Psoas muscle (tissue), 8 donors: ENCODE data around the gene SERPINB7. TPM values are rescaled to one million over a fixed set of nuclear protein-coding genes. Genes with fewer than 3 reads are reported as not detected.

Experiments used
- ATAC-seq, 4 donors: fragments of 200-7000 bp; cut with Tn5 transposase; one replicate each; pipeline ENCODE4 v1.9.1; 2020; ENCODE audit warnings: moderate library complexity in 3 of 4, mild to moderate bottlenecking in 2 of 4
- DNase-seq, 2 donors: peaks; one replicate each; pipeline ENCODE4 v3.0.0-alpha.2; 2020
- H3K27ac ChIP-seq: fragments of 200-600 bp; one replicate; pipeline ENCODE4 v1.8.0; 2022
- H3K27me3 ChIP-seq, 3 donors: fragments of 200-600 bp in 1 of 3; one replicate each; pipeline versions ENCODE4 v1.6.1 to v1.8.0; 2013 to 2022; ENCODE audit warnings: low read length in 2 of 3, mild to moderate bottlenecking in 2 of 3, moderate library complexity in 1 of 3; ENCODE audit not compliant: insufficient read depth in 3 of 3
- H3K36me3 ChIP-seq, 2 donors: fragments of 200-600 bp in 1 of 2; one replicate each; pipeline versions ENCODE4 v1.6.1 to v1.8.0; 2013 to 2022; ENCODE audit warnings: low read depth in 1 of 2, mild to moderate bottlenecking in 1 of 2, moderate library complexity in 1 of 2; ENCODE audit not compliant: insufficient read depth in 1 of 2
- H3K4me1 ChIP-seq: fragments of 200-600 bp; one replicate; pipeline ENCODE4 v1.8.0; 2022
- H3K4me3 ChIP-seq: fragments of 200-600 bp; one replicate; pipeline ENCODE4 v1.8.0; 2022; ENCODE audit warnings: mild to moderate bottlenecking
- H3K9me3 ChIP-seq: fragments of 200-600 bp; one replicate; pipeline ENCODE4 v1.8.0; 2022
- WGBS, 3 donors: extraction: QIAGEN DNeasy Blood & Tissue Kit; methylation state at CpG; one replicate each; pipeline versions ENCODE4 v1.1.6 to v1.1.7; 2013; 5-methylcytosine and 5-hydroxymethylcytosine counted together
- intact Hi-C, 2 donors: fragments of 100-400 bp; cut with DNase I; formaldehyde crosslinking; loops; one replicate each; pipeline versions ENCODE4 v1.11.0 to v1.14.2; 2022
- polyA plus RNA-seq, 3 donors: library from polyadenylated mRNA; stranded (reverse); fragments of 200-250 nt; gene quantifications; one replicate each; pipeline ENCODE4 v1.2.3, GENCODE V29; 2013
- total RNA-seq, 4 donors: library from RNA; stranded (reverse); fragmentation: NEBNext Ultra II Directional in 2 of 4; extraction: Animal tissue kit (Norgen Biotek cat#: 25700) in 2 of 4; gene quantifications; one replicate each; pipeline versions ENCODE4 v1.2.1 to v1.2.4, GENCODE V29; 2021 to 2023
- TF ChIP-seq, protein P1 (sequence below): fragments of 200-600 bp; IDR thresholded peaks from one replicate; pipeline ENCODE4 v1.8.0; 2022; ENCODE audit warnings: antibody characterized with exemption
- donor health status: healthy with polysubstance abuse.
- donor health status: DM: no; HTN: no; CAD: no; lungs with moderate emphysema.
- donor health status: Bipolar disorder and iron deficiency.
- donor health status: healthy.
- donor health status: DM: yes; HTN: yes; CAD: no.
- donor health status: DM: no; HTN: no; CAD: no.
- donor health status: DM: no; HTN: no; CAD: no.
- donor health status: DM: yes; HTN: yes; CAD: no.

The SERPINB7 gene
- total and polyA plus RNA-seq, 7 donors: not detected

DNA sequence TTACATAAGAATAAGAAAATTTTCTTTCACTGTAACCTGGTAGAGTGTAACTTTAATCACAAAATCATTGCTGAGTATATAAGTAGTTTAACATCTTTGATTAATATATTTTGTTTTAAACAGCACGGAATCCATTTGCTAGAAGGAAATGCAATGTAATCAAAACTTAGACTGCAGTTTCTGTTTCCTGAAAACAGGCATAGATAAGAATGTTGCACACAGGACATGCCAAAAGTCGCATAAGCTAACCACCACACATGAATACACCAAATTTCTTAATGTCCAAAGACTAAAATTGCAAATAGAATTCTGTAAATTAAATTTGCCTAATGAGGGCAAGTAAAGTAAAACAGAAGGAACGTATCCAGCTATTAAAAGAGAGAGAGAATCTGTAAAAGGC, 61.2 kb downstream of the SERPINB7 start:
- Histone ChIP-seq H3K36me3 (no peaks in the 10 kb centered on the region), H3K4me1 (no peaks in the 10 kb centered on the region), H3K4me3 (no peak overlapping the region), H3K27me3 (no peaks in the 10 kb centered on the region), H3K27ac (no peak overlapping the region), H3K9me3 (no peaks in the 10 kb centered on the region)
- intact Hi-C loops: no loop called here
- ATAC-seq: no peak
- WGBS, 3 donors: 62 to 66% (median 65%) methylated on average over 3 of the region's 3 CpGs
- no peak for DNase-seq
- TF ChIP-seq, protein P1, sequence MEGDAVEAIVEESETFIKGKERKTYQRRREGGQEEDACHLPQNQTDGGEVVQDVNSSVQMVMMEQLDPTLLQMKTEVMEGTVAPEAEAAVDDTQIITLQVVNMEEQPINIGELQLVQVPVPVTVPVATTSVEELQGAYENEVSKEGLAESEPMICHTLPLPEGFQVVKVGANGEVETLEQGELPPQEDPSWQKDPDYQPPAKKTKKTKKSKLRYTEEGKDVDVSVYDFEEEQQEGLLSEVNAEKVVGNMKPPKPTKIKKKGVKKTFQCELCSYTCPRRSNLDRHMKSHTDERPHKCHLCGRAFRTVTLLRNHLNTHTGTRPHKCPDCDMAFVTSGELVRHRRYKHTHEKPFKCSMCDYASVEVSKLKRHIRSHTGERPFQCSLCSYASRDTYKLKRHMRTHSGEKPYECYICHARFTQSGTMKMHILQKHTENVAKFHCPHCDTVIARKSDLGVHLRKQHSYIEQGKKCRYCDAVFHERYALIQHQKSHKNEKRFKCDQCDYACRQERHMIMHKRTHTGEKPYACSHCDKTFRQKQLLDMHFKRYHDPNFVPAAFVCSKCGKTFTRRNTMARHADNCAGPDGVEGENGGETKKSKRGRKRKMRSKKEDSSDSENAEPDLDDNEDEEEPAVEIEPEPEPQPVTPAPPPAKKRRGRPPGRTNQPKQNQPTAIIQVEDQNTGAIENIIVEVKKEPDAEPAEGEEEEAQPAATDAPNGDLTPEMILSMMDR: no peak

DNA sequence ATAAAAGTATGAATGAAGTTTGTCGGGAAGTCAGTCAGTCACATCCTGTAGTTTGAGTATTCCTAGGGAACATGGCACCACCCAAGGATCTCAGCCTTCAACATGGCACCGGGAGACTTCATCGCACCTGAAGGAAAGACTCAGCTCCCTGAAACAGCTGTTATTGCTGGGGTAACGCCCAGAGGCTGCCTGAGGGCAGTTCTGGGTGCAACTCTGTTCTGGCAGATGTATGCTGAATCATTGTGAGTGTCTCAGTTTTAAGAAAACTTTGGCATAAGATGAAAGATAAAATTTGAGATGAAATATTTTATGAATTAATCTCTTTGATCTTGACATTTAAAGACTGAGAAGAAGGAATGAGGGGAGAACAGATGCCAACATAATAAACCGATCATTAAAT, 62.4 kb downstream of the SERPINB7 start:
- Histone ChIP-seq H3K27ac (no peak overlapping the region), H3K9me3 (no peaks in the 10 kb centered on the region), H3K36me3 (no peaks in the 10 kb centered on the region), H3K4me3 (no peak overlapping the region), H3K4me1 (no peaks in the 10 kb centered on the region), H3K27me3 (peaks cover 0 to 5% (median 0%) of the 10 kb centered on the region in 3 donors)
- DNase-seq (no peak), ATAC-seq (no peak)
- intact Hi-C loops: no loop called here
- WGBS, 3 donors: 68 to 76% (median 72%) methylated on average over 5 of the region's 5 CpGs
- TF ChIP-seq, protein P1: no peak

DNA sequence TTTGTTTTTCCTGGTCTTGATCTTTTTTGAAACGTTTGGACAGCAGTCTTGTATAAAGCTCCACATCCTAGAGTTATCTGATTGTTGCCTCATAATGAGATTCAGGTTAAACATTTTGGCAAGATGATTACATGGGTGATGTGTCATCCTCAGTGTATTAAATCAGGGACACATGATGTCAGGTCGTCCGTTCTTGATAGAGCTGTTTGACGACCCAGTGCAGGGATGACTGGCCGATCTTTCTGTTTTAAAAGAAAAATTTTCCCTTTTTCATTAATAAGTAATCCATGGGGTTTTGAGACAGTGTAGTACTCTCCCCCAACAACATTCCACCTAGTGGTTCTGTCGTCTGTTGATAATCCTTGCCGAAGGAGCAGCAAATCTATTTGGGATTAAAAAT, 67.8 kb downstream of the SERPINB7 start:
- H3K4me1 ChIP-seq: no peaks in the 10 kb centered on the region
- ATAC-seq (no peak), DNase-seq (no peak)
- H3K9me3 ChIP-seq: no peaks in the 10 kb centered on the region
- no peaks in the 10 kb centered on the region for H3K36me3 ChIP-seq
- H3K27ac ChIP-seq: no peak overlapping the region
- WGBS, 3 donors: 67 to 76% (median 70%) methylated on average over 7 of the region's 7 CpGs
- H3K4me3 ChIP-seq: no peak overlapping the region
- TF ChIP-seq, protein P1: no peak
- intact Hi-C loops: loop anchor here (5.0 to 10.0 kb wide), 2 partner anchors 318 to 321 kb away; no protein-coding TSS in a partner anchor
- H3K27me3 ChIP-seq: peaks cover 0 to 5% (median 0%) of the 10 kb centered on the region in 3 donors

DNA sequence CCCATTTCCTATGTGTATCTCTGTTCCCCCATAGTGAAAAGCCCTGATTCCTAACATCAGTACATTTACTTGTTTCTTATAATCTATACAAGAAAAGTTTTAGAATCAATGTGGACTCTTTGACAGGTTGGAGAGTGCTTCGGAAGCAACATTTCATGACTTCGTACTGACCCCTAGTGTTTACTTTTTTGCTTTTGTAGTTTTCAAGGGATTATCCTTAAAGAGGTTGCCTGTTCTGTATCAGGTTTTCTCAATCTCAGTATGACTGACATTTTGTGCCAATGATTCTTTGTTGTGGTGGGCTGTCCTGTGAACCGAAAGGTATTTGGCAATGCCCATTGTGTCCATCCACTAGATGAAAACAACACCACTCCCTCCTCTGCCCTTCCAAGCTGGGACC, 69.0 kb downstream of the SERPINB7 start:
- WGBS, 3 donors: 16 to 22% (median 16%) methylated on average over 3 of the region's 3 CpGs
- DNase-seq (no peak), ATAC-seq (no peak)
- Histone ChIP-seq H3K27me3 (peaks cover 0 to 5% (median 0%) of the 10 kb centered on the region in 3 donors), H3K27ac (no peak overlapping the region), H3K36me3 (no peaks in the 10 kb centered on the region), H3K4me1 (no peaks in the 10 kb centered on the region), H3K9me3 (no peaks in the 10 kb centered on the region), H3K4me3 (no peak overlapping the region)
- TF ChIP-seq, protein P1: peak; percentile 18
- intact Hi-C loops: loop anchor here (5.0 to 10.0 kb wide), 2 partner anchors 319 to 322 kb away; no protein-coding TSS in a partner anchor

DNA sequence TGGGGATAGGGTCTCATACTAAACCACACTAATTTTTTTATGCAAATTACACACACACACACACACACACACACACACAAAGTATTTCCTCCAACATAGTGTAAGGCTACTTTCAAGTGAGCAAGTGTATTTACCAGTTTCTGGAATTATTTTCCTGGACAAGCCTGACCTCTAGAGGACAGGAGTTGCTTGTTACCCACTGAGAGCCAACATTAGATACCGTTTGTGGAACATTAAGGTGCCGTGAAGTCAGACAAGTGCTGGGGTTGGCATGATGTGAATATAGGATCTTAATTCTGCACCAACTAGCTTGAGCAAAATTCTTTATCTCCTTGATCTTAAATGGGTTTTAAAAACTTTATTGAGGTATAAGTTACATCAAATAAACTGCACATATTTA, 72.9 kb downstream of the SERPINB7 start:
- Histone ChIP-seq H3K4me3 (no peak overlapping the region), H3K27me3 (no peaks in the 10 kb centered on the region), H3K27ac (no peak overlapping the region), H3K9me3 (no peaks in the 10 kb centered on the region), H3K4me1 (no peaks in the 10 kb centered on the region), H3K36me3 (no peaks in the 10 kb centered on the region)
- no peak for DNase-seq
- ATAC-seq: no peak
- TF ChIP-seq, protein P1: peak; percentile 13
- intact Hi-C loops: loop anchor here in 1 of 2 donors (10.0 kb wide), 1 partner anchor 323 kb away; no protein-coding TSS in a partner anchor
- 0 to 2% (median 2%) methylated on average over 2 of the region's 2 CpGs for WGBS, 3 donors
